ENCODE results near the gene GASK1A. TPM values are rescaled to one million over a fixed set of nuclear protein-coding genes. Genes with fewer than 3 reads are reported as not detected.
"Not testable (repeated sequence)": the region's sequence is repeated elsewhere in the genome, so short reads cannot be mapped to it uniquely, and the experiment has no call there.

The GASK1A gene
- total RNA-seq, 2 donors from 2014 or later: 35.0 to 80.1 TPM

GRCh38 chr3:43048470-43048869 is 69.4 kb downstream of the GASK1A start:
- intact Hi-C loops (cut with DNase I): no loop called here
- DNase-seq (ENCODE audit: low spot score): no peak

- DNase-seq (ENCODE audit: low spot score): no peak
- intact Hi-C loops (cut with DNase I): no loop called here
Observed at GRCh38 chr3:43053291-43053690, 74.2 kb downstream of the GASK1A start.

DNA sequence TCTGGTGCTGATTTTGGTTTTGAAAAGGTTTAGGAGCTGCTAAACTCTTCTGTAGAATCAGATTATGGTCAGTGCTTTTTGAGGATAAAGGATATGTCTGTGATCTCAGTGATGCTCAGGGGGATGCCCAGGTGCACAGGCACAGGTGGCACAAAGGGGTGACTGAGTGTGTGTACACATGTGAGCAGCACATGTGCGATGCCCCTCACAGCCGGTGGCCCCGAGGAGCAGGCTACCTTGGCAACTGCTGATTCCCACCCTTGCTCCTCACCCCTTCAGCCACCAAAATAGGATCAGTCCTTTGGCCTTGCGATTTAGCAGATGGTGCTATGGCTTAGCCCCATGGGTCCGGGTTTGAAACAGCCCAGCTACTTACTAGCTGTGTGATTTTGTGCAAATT is 75.6 kb downstream of the GASK1A start:
- DNase-seq (ENCODE audit: low spot score): no peak
- intact Hi-C loops (cut with DNase I): no loop called here

DNA sequence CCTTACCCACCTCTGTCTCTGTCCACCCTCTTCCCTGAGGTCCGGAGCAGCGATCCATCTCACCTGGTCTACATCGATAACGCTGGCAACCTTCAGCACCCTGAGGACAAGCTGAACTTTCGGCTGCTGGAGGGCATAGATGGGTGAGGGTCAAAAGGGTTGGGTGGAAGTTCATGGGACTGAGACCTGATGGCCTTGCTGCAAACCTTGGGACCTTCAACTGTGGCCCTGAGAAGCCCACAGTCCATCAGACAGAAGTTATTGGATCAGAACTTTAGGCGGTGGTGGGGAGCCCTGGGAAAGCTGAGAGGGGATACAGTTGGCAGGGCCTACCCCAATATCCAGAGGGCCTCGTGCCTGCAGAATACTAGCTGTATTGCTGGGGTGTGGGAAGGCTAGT is 76.3 kb downstream of the GASK1A start:
- DNase-seq (ENCODE audit: low spot score): no peak
- intact Hi-C loops (cut with DNase I): no loop called here

GRCh38 chr3:43055806-43056770 is 77.0 kb downstream of the GASK1A start:
- intact Hi-C loops (cut with DNase I): no loop called here
- no peak for DNase-seq (ENCODE audit: low spot score)

DNA sequence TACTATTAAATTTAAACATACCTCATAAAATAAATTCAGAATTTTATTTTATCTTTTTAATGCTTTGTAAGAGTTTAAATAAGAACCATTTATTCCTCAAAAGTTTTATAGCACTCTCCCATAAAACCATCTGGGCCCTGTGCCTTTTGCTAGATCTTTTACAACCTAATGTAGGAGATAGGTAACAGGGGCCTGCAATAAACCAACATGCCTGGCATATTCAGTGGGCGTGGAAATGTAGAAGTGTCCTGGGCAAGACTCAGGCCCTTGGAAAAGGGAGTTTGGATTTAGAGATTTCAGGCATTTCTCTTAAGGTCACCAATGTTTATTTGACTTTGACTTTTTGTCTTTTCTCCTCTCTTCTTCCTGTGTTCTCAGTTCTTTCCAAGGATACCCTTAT is 80.3 kb downstream of the GASK1A start:
- no peak for DNase-seq (ENCODE audit: low spot score)
- intact Hi-C loops (cut with DNase I): no loop called here

DNA sequence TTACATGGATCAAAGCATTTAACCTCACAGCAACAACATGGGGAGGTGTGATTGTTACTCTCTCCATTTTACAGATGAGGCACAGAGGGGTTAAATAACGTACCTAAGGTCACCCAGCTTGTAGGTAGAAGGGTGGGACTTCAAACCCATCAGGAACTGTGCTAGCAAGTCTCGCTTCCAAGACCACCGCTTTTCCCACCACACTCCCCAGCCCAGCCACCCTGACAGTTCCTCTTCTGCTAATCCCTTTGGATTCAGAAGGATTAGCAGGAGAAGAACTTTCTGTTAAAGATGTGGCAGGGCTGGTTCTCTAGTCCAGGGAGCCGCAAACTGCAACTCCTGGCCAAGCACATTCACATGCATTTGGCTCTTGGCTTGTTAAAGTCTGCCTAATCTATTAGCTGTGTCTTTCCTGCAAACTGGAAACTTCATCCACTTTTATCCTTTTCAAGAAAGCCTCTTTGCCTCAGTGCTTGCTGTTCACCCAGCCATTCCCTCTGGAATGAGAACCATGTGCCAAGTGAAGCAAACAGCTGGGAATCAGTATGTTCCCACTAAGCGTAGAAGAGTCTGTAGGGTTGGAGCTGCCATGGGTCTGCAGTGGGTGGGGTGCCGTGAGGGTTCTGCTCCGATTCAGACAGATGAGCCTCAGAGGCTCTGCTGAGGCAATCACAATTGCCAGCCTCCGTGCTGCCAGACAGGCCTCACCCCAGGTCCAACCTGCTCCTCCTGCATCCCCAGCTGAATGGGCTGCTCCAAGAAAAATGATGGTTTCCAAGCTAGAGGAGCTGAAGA is 82.2 kb downstream of the GASK1A start:
- DNase-seq (ENCODE audit: low spot score): no peak
- intact Hi-C loops (cut with DNase I): no loop called here

- no peak for DNase-seq (ENCODE audit: low spot score)
- intact Hi-C loops (cut with DNase I): no loop called here
Observed at GRCh38 chr3:43062040-43062563, 83.0 kb downstream of the GASK1A start.

DNA sequence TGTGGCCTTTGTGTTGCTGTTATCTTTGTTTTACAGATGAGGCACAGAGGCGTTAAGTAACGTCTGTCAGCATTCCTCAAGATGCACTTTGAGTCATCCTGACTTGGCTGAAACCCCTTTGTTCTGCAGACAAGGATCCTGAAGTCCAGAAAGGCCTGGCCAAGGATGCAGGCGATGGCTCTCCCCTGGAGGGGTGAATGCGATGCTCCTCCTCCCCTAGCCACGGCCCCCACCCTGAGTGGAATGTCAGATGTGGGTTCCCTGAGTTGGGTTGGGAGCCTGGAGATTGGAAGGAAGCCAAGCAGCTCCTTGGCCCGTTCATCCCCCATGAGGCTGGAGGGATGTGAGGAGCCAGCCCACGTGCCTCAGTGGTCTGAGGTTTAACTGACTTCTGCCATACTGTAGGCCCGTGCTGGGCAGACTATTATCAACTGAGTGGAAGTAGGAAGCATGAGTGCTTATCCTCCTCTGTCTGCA is 83.5 kb downstream of the GASK1A start:
- DNase-seq (ENCODE audit: low spot score): no peak
- intact Hi-C loops (cut with DNase I): no loop called here

DNA sequence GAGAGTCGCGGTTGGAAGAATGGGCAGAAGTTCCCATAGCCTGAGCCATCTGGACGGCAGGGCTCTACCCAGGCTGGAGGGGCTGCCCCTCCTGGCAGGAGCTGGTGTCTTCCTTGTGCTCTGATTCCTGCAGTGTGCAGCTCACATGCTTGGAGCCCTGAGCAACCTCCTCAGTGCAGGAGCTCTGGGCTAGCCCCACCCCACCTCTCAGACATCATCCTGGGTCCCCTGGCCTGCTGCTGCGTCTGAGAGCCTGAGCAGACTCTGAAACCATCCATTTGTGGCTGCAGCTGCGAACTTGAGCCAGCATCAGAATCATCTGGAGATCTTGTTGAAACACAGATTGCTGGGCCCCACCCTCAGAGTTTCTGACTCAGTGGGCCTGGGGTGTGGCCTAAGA is 84.0 kb downstream of the GASK1A start:
- intact Hi-C loops (cut with DNase I): no loop called here
- no peak for DNase-seq (ENCODE audit: low spot score)

DNA sequence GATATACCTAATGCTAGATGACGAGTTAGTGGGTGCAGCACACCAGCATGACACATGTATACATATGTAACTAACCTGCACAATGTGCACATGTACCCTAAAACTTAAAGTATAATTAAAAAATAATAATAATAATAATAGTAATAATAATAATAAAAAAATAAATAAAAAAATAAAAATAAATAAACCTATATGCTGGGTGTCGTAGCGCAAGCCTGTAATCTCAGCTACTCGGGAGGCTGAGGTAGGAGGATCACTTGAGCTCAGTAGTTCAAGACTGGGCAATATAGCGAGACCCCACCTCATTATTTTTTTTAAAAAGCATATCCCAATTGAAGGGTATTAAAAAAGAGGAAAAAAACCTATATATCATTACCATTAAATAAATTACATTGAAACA is 91.6 kb downstream of the GASK1A start:
- intact Hi-C loops (cut with DNase I): loop anchor here in 1 of 2 donors (10.0 kb wide), 1 partner anchor 836 kb away; no protein-coding TSS in a partner anchor
- not testable (repeated sequence) for DNase-seq (ENCODE audit: low spot score)

DNA sequence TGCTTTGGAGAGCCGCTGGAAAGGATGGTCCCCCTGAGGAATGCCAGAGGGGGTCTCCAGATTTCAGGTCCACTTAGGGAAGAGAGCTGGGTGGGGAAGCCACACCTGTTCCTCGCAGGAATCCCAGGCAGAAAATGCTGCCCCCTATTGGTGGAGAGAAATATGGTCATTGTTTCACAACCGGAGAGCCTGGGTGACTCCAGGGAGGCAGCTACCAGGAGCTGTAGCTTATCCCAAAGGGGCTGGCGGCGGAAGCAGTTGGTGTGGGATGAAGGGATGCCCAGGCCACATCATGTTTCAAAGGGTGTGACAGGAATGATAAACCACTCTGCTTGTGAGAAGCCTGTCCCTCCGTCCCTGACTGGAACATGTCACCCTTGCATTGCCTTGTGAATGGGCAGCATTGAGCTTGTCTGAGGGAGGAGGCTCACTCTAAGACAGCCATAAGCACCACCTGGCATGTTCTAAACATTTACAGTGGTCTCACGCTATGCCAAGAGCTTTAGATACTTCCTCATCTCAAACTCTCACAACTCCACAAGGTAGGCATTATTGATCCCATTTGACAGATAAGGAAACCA is 92.3 kb downstream of the GASK1A start:
- DNase-seq (ENCODE audit: low spot score): no peak
- intact Hi-C loops (cut with DNase I): loop anchor here in 1 of 2 donors (10.0 kb wide), 1 partner anchor 837 kb away; no protein-coding TSS in a partner anchor

- intact Hi-C loops (cut with DNase I): loop anchor here in 1 of 2 donors (10.0 kb wide), 1 partner anchor 838 kb away; no protein-coding TSS in a partner anchor
- DNase-seq (ENCODE audit: low spot score): no peak
Observed at GRCh38 chr3:43072361-43072760, 93.2 kb downstream of the GASK1A start.

DNA sequence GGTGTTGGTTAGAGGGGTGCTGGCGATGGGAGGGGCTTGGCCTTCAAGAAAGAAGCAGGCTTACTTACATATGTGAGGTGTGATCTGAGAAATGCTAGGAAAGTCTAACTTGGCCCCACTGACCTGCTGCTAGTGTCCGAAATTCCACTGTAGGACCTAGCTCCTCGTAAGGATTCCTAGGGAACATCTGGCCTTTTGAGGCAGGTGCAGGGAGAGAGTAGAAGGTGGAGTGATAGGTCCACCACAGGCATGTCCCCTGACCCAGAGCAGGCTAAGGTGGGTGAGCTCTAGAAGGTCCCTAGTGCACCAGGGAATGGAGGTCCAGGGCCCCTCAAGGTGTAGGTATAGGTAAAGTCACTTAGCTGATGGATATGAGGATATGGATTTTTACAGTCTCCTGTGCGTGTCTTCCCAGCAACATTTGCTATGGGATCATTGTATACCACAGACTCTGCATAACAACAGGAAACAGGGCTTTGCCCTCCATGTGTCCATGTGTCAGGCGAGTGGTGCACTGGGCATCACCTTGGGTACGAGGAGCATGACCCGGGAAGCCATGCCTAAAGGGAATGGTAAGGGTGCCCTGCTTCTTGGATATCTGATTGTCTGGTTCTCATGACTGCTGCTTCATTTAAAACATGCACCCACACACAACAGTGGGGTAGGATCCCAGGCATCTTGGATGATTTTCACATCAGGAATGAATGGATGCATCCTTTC is 94.2 kb downstream of the GASK1A start:
- no peak for DNase-seq (ENCODE audit: low spot score)
- intact Hi-C loops (cut with DNase I): loop anchor here in 1 of 2 donors (10.0 kb wide), 1 partner anchor 838 kb away; no protein-coding TSS in a partner anchor

DNA sequence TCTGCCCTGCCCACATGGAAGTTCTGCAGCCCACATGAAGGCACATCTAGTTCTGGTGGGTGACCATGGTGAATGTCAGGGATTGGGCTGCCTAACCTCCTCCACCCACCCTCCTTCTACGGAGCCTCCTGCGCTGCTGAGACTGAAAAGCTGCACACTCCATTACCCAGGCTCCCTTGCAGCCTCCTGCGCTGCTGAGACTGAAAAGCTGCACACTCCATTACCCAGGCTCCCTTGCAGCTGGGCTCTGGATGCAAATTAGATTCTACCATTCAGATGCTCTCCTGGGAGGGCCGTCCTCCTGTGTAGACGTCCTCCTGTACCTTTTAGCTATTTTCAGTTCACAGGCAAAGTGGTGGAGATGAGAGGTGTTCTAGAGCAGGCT is 94.7 kb downstream of the GASK1A start:
- DNase-seq (ENCODE audit: low spot score): no peak
- intact Hi-C loops (cut with DNase I): loop anchor here in 1 of 2 donors (10.0 kb wide), 1 partner anchor 839 kb away; no protein-coding TSS in a partner anchor

DNA sequence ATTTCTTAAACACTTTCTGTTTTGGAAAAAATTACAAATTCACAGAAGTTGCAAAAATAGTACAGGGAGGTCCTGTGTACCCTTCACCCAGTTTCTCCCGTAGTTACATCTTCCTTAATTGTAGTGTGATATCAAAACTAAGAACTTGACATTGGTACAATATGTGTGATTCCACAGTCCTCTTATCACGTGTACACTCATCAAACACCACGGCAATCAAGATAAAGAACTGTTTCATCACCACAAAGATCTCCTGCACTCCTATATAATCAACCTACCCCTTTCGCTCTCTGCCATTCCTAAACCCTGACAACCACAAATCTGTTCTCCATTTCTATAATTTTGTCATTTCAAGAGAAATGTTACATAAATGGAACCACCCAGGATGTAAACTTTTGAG is 95.4 kb downstream of the GASK1A start:
- intact Hi-C loops (cut with DNase I): loop anchor here in 1 of 2 donors (10.0 kb wide), 1 partner anchor 840 kb away; no protein-coding TSS in a partner anchor
- DNase-seq (ENCODE audit: low spot score): no peak

- DNase-seq (ENCODE audit: low spot score): no peak
- intact Hi-C loops (cut with DNase I): loop anchor here in 1 of 2 donors (10.0 kb wide), 1 partner anchor 840 kb away; no protein-coding TSS in a partner anchor
Observed at GRCh38 chr3:43074901-43075689, 96.0 kb downstream of the GASK1A start.
